Mammary epithelial cell (primary cell): ENCODE measurements around the gene PCSK1.

ENCODE experiments used
- EZH2 ChIP-seq: IDR thresholded peaks from 2 replicates; pipeline ENCODE4 v1.6.1; 2012; ENCODE audit warnings: low read length, inconsistent platforms, borderline replicate concordance
- TF ChIP-seq, protein P1 (sequence below), 2 donors: IDR thresholded peaks in 1 of 2; conservative IDR thresholded peaks in 1 of 2; 2 replicates each; pipeline ENCODE4 v1.5.1; 2011 to 2012; ENCODE audit warnings: inconsistent platforms in 2 of 2, low read length in 2 of 2, mild to moderate bottlenecking in 2 of 2, control low read depth in 1 of 2, low read depth in 1 of 2; ENCODE audit not compliant: insufficient read depth in 1 of 2; ENCODE audit errors: extremely low read depth in 1 of 2

DNA sequence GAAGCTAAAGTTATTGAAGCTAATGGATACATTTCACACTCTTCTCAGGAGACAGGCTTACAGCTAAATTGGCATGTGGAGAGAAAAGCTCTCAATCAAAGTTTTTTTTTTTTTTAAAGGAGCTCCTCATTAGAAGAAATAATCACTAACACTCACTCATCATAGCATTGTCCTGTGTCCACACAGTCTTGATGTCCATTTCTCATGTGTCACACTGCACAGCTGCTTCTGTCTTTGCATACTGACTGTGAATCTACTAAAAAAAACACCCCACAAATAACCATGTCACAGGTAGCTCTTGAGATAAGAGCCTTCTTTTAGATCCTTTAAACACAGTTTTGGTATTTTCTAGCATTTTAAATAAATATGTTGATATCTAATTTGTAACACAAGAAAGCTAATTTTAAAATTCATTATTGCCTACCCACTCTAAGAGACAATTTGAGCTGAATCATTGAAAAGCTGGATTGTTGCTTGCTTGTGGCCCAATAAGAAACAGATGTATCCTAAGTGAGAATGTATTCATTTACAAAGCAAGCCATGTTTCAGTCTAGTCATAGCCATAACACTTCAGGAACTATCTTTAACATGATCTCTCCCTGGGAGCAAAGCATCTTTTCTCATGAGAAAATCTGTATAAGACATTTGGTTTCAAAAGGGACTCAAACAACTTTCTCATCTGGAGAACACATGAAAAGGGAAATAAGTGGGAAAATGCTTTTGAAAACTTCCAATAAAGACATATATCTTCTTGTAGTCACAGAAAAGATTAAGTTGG lies 48.1 kb upstream of the PCSK1 start:
- TF ChIP-seq, protein P1, sequence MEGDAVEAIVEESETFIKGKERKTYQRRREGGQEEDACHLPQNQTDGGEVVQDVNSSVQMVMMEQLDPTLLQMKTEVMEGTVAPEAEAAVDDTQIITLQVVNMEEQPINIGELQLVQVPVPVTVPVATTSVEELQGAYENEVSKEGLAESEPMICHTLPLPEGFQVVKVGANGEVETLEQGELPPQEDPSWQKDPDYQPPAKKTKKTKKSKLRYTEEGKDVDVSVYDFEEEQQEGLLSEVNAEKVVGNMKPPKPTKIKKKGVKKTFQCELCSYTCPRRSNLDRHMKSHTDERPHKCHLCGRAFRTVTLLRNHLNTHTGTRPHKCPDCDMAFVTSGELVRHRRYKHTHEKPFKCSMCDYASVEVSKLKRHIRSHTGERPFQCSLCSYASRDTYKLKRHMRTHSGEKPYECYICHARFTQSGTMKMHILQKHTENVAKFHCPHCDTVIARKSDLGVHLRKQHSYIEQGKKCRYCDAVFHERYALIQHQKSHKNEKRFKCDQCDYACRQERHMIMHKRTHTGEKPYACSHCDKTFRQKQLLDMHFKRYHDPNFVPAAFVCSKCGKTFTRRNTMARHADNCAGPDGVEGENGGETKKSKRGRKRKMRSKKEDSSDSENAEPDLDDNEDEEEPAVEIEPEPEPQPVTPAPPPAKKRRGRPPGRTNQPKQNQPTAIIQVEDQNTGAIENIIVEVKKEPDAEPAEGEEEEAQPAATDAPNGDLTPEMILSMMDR (conservative IDR thresholded peaks at IDR 0.05 in 1 of 2, IDR thresholded peaks at IDR 0.05 in 1 of 2; ENCODE audit: extremely low read depth in 1 of 2, insufficient read depth in 1 of 2, low read depth in 1 of 2, low read length in 2 of 2), result no peak
- no peak for TF ChIP-seq EZH2
